H1 (cell line): ENCODE results near the gene OLFML2B. TPM values are rescaled to one million over a fixed set of nuclear protein-coding genes. Genes with fewer than 3 reads are reported as not detected.

Experiments
- EGR1 ChIP-seq: IDR thresholded peaks from 2 replicates; pipeline ENCODE4 v1.6.1; 2011; ENCODE audit warnings: low read depth, low read length, borderline replicate concordance
- EZH2 ChIP-seq: fragments of 200-600 bp; sonication (generic); IDR thresholded peaks from 2 replicates; pipeline ENCODE4 v1.7.1; 2012; ENCODE audit warnings: low read depth, mild to moderate bottlenecking, moderate library complexity, low read length, inconsistent platforms; ENCODE audit not compliant: severe bottlenecking
- KDM5A ChIP-seq: fragments of 200-600 bp; IDR thresholded peaks from 2 replicates; pipeline ENCODE4 v1.7.1; 2012; ENCODE audit warnings: mild to moderate bottlenecking, low read length, inconsistent platforms, mixed read lengths
- POLR2AphosphoS5 ChIP-seq: IDR thresholded peaks from 2 replicates; pipeline ENCODE4 v1.6.1; 2011; ENCODE audit warnings: low read depth, low read length
- polyA plus RNA-seq, 7 experiments: library from polyadenylated mRNA; depleted of rRNA in 3 of 7; stranded (reverse) in 5 of 7; unstranded in 2 of 7; fragments of >200 nt in 5 of 7; fragments of 200-250 nt in 2 of 7; gene quantifications; 1 replicate in 5 of 7; 2 replicates in 1 of 7; 4 replicates in 1 of 7; pipeline versions ENCODE4 v1.2.1 to v1.2.3, GENCODE V29; 2011 to 2013; ENCODE audit warnings: missing spikeins in 2 of 7, mixed read lengths in 2 of 7
- total RNA-seq: library from RNA; stranded (reverse); fragmentation: NEBNext Ultra II Directional; extraction: Animal tissue kit (Norgen Biotek cat#: 25700); gene quantifications from 2 replicates; pipeline ENCODE4 v1.2.1, GENCODE V29; 2021
- TF ChIP-seq, protein P1 (sequence below): IDR thresholded peaks from 2 replicates; pipeline ENCODE4 v1.6.1; 2012; ENCODE audit warnings: low read length, inconsistent platforms

OLFML2B gene
- total and polyA plus RNA-seq, 2 of the 8 experiments (the other 6 are each of a cell fraction or from before 2014, with no cell fraction given) = 6.5 to 10.4 TPM

- TF ChIP-seq EGR1 (no peak), KDM5A (no peak), EZH2 (no peak), POLR2AphosphoS5 (no peak)
- TF ChIP-seq, protein P1, sequence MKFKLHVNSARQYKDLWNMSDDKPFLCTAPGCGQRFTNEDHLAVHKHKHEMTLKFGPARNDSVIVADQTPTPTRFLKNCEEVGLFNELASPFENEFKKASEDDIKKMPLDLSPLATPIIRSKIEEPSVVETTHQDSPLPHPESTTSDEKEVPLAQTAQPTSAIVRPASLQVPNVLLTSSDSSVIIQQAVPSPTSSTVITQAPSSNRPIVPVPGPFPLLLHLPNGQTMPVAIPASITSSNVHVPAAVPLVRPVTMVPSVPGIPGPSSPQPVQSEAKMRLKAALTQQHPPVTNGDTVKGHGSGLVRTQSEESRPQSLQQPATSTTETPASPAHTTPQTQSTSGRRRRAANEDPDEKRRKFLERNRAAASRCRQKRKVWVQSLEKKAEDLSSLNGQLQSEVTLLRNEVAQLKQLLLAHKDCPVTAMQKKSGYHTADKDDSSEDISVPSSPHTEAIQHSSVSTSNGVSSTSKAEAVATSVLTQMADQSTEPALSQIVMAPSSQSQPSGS = no peak
Observed at GRCh38 chr1:161962091-161962887, 61.4 kb downstream of the OLFML2B start (continued).
